Fibroblast of lung (primary cell): ENCODE measurements around the gene UBE2J2. TPM values are rescaled to one million over a fixed set of nuclear protein-coding genes. Genes with fewer than 3 reads are reported as not detected.
A peak's percentile ranks its signal among the peaks of the same experiment; 100 is the strongest.

ENCODE experiments used
- DNase-seq, 2 donors: peaks; one replicate each; pipeline versions ENCODE4 v3.0.0 to v3.0.0-alpha.2; 2010; ENCODE audit warnings: low read depth in 2 of 2
- H2AFZ ChIP-seq: 2 replicates; pipeline ENCODE4 v1.5.1; 2012; ENCODE audit warnings: low read length, control low read depth, inconsistent platforms
- H3K27ac ChIP-seq: 2 replicates; pipeline ENCODE4 v1.5.1; 2011; ENCODE audit warnings: low read length, control low read depth; ENCODE audit not compliant: insufficient read depth
- H3K27me3 ChIP-seq: 2 replicates; pipeline ENCODE4 v1.5.1; 2011; ENCODE audit warnings: mild to moderate bottlenecking, low read length; ENCODE audit not compliant: control insufficient read depth, insufficient read depth
- H3K36me3 ChIP-seq: 2 replicates; pipeline ENCODE4 v1.5.1; 2011; ENCODE audit warnings: low read length; ENCODE audit not compliant: control insufficient read depth, insufficient read depth
- H3K4me1 ChIP-seq: 2 replicates; pipeline ENCODE4 v1.5.1; 2011; ENCODE audit warnings: low read length; ENCODE audit not compliant: control insufficient read depth, insufficient read depth; ENCODE audit errors: extremely low read depth
- H3K4me2 ChIP-seq: 2 replicates; pipeline ENCODE4 v1.5.1; 2011; ENCODE audit warnings: low read length, control low read depth; ENCODE audit not compliant: insufficient read depth; ENCODE audit errors: extremely low read depth
- H3K4me3 ChIP-seq, 4 experiments: fragments of 200-600 bp in 1 of 4; sonication (generic) in 1 of 4; replicated peaks in 1 of 4; 2 replicates each; pipeline ENCODE4 v1.5.1; 2011 to 2016; ENCODE audit warnings: low read length in 4 of 4, low read depth in 3 of 4, mild to moderate bottlenecking in 3 of 4, control low read depth in 2 of 4, inconsistent platforms in 1 of 4, mixed read lengths in 1 of 4; ENCODE audit not compliant: insufficient read depth in 1 of 4; ENCODE audit errors: control extremely low read depth in 1 of 4
- H3K79me2 ChIP-seq: 2 replicates; pipeline ENCODE4 v1.5.1; 2012; ENCODE audit warnings: mild to moderate bottlenecking, low read length, inconsistent platforms; ENCODE audit not compliant: control insufficient read depth, insufficient read depth
- H3K9ac ChIP-seq: 2 replicates; pipeline ENCODE4 v1.5.1; 2011; ENCODE audit warnings: mild to moderate bottlenecking, low read length, control low read depth; ENCODE audit not compliant: insufficient read depth
- H3K9me3 ChIP-seq: 2 replicates; pipeline ENCODE4 v1.5.1; 2012; ENCODE audit warnings: low read depth, low read length; ENCODE audit not compliant: control insufficient read depth, insufficient read depth
- H4K20me1 ChIP-seq: 2 replicates; pipeline ENCODE4 v1.5.1; 2011; ENCODE audit warnings: low read length; ENCODE audit not compliant: control insufficient read depth, insufficient read depth; ENCODE audit errors: extremely low read depth
- EZH2 ChIP-seq: IDR thresholded peaks from 2 replicates; pipeline ENCODE4 v1.5.1; 2012; ENCODE audit warnings: low read length, control low read depth, mild to moderate bottlenecking; ENCODE audit errors: missing control alignments
- polyA plus RNA-seq, 2 donors: library from polyadenylated mRNA; depleted of rRNA in 1 of 2; stranded (reverse) in 1 of 2; unstranded in 1 of 2; fragments of >200 nt; gene quantifications; 2 replicates each; pipeline ENCODE4 v1.2.1, GENCODE V29; 2011 to 2012; ENCODE audit warnings: missing spikeins in 1 of 2
- total RNA-seq: library from RNA; depleted of rRNA; stranded (reverse); fragments of >200 nt; gene quantifications from 2 replicates; pipeline ENCODE4 v1.2.1, GENCODE V29; 2014
- TF ChIP-seq, protein P1 (sequence below), 2 donors: IDR thresholded peaks in 1 of 2; conservative IDR thresholded peaks in 1 of 2; 1 replicate in 1 of 2; 2 replicates in 1 of 2; pipeline ENCODE4 v1.5.1; 2011 to 2012; ENCODE audit warnings: low read length in 2 of 2, control low read depth in 1 of 2, inconsistent platforms in 1 of 2, low read depth in 1 of 2, mild to moderate bottlenecking in 1 of 2

Gene UBE2J2
- total and polyA plus RNA-seq, 2 donors (not counting 1 experiment from before 2014, with no cell fraction given) = 32.3 to 47.2 TPM

DNA sequence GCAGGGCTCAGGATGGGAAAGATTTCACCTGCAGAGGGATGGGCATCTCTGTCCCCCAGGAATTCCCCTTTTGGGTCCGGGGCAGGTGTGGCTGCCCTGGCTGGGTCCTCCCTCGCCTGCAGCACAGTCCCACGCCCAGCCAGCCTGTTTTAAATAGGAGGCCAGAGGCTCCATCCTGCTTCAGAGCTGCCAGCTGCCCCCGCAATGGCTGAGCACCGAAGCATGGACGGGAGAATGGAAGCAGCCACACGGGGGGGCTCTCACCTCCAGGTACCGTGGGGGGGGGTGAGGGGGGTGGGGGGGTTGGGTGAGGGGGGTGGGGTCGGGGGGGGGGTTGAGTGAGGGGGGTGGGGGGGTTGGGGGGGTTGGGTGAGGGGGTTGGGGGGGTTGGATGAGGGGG lies 10.2 kb upstream of the UBE2J2 start:
- TF ChIP-seq EZH2 = no peak
- TF ChIP-seq, protein P1, sequence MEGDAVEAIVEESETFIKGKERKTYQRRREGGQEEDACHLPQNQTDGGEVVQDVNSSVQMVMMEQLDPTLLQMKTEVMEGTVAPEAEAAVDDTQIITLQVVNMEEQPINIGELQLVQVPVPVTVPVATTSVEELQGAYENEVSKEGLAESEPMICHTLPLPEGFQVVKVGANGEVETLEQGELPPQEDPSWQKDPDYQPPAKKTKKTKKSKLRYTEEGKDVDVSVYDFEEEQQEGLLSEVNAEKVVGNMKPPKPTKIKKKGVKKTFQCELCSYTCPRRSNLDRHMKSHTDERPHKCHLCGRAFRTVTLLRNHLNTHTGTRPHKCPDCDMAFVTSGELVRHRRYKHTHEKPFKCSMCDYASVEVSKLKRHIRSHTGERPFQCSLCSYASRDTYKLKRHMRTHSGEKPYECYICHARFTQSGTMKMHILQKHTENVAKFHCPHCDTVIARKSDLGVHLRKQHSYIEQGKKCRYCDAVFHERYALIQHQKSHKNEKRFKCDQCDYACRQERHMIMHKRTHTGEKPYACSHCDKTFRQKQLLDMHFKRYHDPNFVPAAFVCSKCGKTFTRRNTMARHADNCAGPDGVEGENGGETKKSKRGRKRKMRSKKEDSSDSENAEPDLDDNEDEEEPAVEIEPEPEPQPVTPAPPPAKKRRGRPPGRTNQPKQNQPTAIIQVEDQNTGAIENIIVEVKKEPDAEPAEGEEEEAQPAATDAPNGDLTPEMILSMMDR (conservative IDR thresholded peaks at IDR 0.05 in 1 of 2, IDR thresholded peaks at IDR 0.05 in 1 of 2; ENCODE audit: low read depth in 1 of 2, low read length in 2 of 2) = no peak
- Histone ChIP-seq H4K20me1 (no peaks in the 10 kb centered on the region), H3K27ac (no peak overlapping the region), H3K79me2 (no peaks in the 10 kb centered on the region), H2AFZ (no peak overlapping the region), H3K4me3 (no peak overlapping the region), H3K9me3 (no peaks in the 10 kb centered on the region), H3K36me3 (no peaks in the 10 kb centered on the region), H3K9ac (no peak overlapping the region), H3K4me2 (no peak overlapping the region), H3K27me3 (no peaks in the 10 kb centered on the region), H3K4me1 (peaks cover 2% of the 10 kb centered on the region)
- DNase-seq = no peak

GRCh38 chr1:1282998-1283397 lies 9.3 kb upstream of the UBE2J2 start:
- H3K79me2 ChIP-seq = no peaks in the 10 kb centered on the region
- no peak overlapping the region for H3K27ac ChIP-seq
- TF ChIP-seq EZH2 = no peak
- no peaks in the 10 kb centered on the region for H3K36me3 ChIP-seq
- peak in 1 of 2 donors; percentile 77 for DNase-seq
- no peak overlapping the region for H3K4me2 ChIP-seq
- no peaks in the 10 kb centered on the region for H4K20me1 ChIP-seq
- H3K9ac ChIP-seq = no peak overlapping the region
- H3K9me3 ChIP-seq = no peaks in the 10 kb centered on the region
- no peaks in the 10 kb centered on the region for H3K27me3 ChIP-seq
- H3K4me1 ChIP-seq = peaks cover 2% of the 10 kb centered on the region
- H3K4me3 ChIP-seq = no peak overlapping the region
- no peak overlapping the region for H2AFZ ChIP-seq

GRCh38 chr1:1281533-1282321 lies 8.1 kb upstream of the UBE2J2 start:
- no peak overlapping the region for H3K4me2 ChIP-seq
- H3K4me1 ChIP-seq = peaks cover 2% of the 10 kb centered on the region
- H4K20me1 ChIP-seq = no peaks in the 10 kb centered on the region
- H3K27me3 ChIP-seq = no peaks in the 10 kb centered on the region
- H3K9ac ChIP-seq = no peak overlapping the region
- no peaks in the 10 kb centered on the region for H3K79me2 ChIP-seq
- DNase-seq = peak in 1 of 2 donors; percentile 69
- H2AFZ ChIP-seq = no peak overlapping the region
- no peak overlapping the region for H3K4me3 ChIP-seq
- TF ChIP-seq, protein P1 (conservative IDR thresholded peaks at IDR 0.05 in 1 of 2, IDR thresholded peaks at IDR 0.05 in 1 of 2; ENCODE audit: low read depth in 1 of 2, low read length in 2 of 2) = no peak
- no peak for TF ChIP-seq EZH2
- no peaks in the 10 kb centered on the region for H3K36me3 ChIP-seq
- H3K9me3 ChIP-seq = no peaks in the 10 kb centered on the region
- H3K27ac ChIP-seq = no peak overlapping the region
